ENCODE results near the gene MGRN1. TPM values are rescaled to one million over a fixed set of nuclear protein-coding genes. Genes with fewer than 3 reads are reported as not detected.

MGRN1 gene
- total and polyA plus RNA-seq, 3 experiments from 2014 or later = 6.4 to 69.7 (median 67.3) TPM

DNA sequence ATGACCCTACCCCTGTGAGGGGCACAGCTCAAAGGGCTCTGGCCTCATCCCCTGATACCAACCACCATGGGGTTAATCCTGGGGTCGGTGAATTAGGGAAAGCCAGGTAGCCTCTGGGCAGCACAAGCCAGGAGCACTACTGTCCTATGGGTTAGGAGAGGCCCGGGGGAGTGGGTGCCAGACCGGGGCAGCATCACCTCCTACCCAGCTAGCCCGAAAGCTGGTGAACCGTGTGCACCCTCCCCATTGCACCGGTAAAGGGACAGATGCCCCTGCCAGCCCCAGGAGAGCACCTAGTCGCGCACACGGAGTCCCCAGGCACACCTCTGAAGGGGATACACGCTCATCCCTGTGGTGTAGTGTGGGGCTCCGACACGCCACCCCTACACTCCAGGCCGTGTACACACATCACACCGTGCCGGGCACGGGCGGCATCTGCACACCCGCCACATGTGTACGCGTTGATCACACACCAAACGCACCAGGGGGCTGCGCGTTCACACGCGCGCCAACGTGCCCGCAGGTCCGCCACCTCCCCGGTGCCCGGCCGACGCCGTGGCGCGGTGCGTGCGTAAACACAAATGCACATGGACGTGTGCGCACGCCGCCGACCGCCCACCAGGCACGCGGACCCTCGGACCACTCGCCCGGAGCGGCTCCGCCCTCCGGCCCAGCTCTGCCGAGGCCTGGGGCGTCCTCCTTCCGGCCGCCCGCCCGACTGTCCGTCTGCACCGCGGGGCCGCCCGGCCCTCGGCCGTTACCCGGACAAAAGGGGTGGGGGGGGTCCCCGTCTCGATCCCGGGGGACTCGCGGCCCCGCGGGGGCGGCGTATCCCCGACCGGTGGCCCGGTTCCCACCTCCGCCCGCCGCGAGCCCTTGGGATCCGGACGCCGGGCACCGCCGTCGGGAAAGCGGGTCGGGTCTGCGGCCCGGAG, 10.7 kb upstream of the MGRN1 start:
- Histone ChIP-seq H3K27me3 (ENCODE audit: insufficient read depth, low read length, poor library complexity, severe bottlenecking) (no peaks in the 10 kb centered on the region), H3K9me3 (ENCODE audit: low read length) (no peaks in the 10 kb centered on the region), H3K27ac (ENCODE audit: low read depth, low read length) (peak overlapping the region; percentile 78), H3K36me3 (ENCODE audit: insufficient read depth, low read length) (no peaks in the 10 kb centered on the region), H3K4me3 (ENCODE audit: low read length) (peak overlapping the region; percentile 64), H3K4me1 (ENCODE audit: insufficient read depth, low read length) (peaks cover 38% of the 10 kb centered on the region)
- H3K36me3 Mint-ChIP-seq = peaks cover 0 to 8% (median 0%) of the 10 kb centered on the region in 3 donors
- POLR2A ChIA-PET = interaction anchor here (1.5 kb wide), 1 partner anchor 10 kb away, joined by 3 read pairs; no protein-coding TSS in a partner anchor
- H3K9me3 Mint-ChIP-seq = no peaks in the 10 kb centered on the region
- H3K27ac Mint-ChIP-seq = peak overlapping the region in 3 of 8 donors; percentile 52 to 73 (median 56)
- peak in 2 of 5 donors; percentile 13 to 34 for DNase-seq
- no peaks in the 10 kb centered on the region for H3K27me3 Mint-ChIP-seq
- CTCF ChIA-PET = interaction anchor here (0.9 to 3.0 kb wide), 2 partner anchors 10 to 28 kb away, joined by 3 to 21 read pairs; partner anchors contain the start of gene MGRN1
- peaks cover 20 to 54% (median 30%) of the 10 kb centered on the region in 3 donors for H3K4me1 Mint-ChIP-seq
- peak overlapping the region; percentile 80 to 89 (median 82) for H3K4me3 Mint-ChIP-seq

- no peaks in the 10 kb centered on the region for H3K36me3 ChIP-seq (ENCODE audit: insufficient read depth, low read length)
- H3K4me3 ChIP-seq (ENCODE audit: low read length) = peak within 1 kb of the TSS; percentile 71
- H3K4me1 Mint-ChIP-seq = peaks cover 20 to 54% (median 30%) of the 10 kb centered on the region in 3 donors
- CTCF ChIA-PET = interaction anchor here (3.0 kb wide), 1 partner anchor 9 kb away, joined by 21 read pairs; the partner anchor contains the start of gene MGRN1
- H3K36me3 Mint-ChIP-seq = peaks cover 0 to 5% (median 0%) of the 10 kb centered on the region in 3 donors
- H3K27ac Mint-ChIP-seq = peak within 1 kb of the TSS; percentile 85 to 99 (median 98)
- POLR2A ChIA-PET = interaction anchor here (1.5 to 2.5 kb wide), 2 partner anchors 9 to 10 kb away, joined by 3 to 18 read pairs; partner anchors contain the start of gene MGRN1
- H3K4me3 Mint-ChIP-seq = peak within 1 kb of the TSS; percentile 88 to 99 (median 95)
- peaks cover 38% of the 10 kb centered on the region for H3K4me1 ChIP-seq (ENCODE audit: insufficient read depth, low read length)
- H3K27me3 ChIP-seq (ENCODE audit: insufficient read depth, low read length, poor library complexity, severe bottlenecking) = no peaks in the 10 kb centered on the region
- H3K9me3 ChIP-seq (ENCODE audit: low read length) = no peaks in the 10 kb centered on the region
- H3K27me3 Mint-ChIP-seq = no peaks in the 10 kb centered on the region
- peak; percentile 67 to 84 (median 72) for DNase-seq
- H3K9me3 Mint-ChIP-seq = no peaks in the 10 kb centered on the region
- peak within 1 kb of the TSS; percentile 78 for H3K27ac ChIP-seq (ENCODE audit: low read depth, low read length)
These were observed 9.8 kb upstream of the MGRN1 start, which contains the start of gene UBALD1 for GRCh38 chr16:4614571-4615383. Gene UBALD1 (minus strand): TSS chr16:4614888. CDS start chr16:4614797, 91 bp downstream.

GRCh38 chr16:4615384-4616046, 9.1 kb upstream of the MGRN1 start:
- Histone ChIP-seq H3K9me3 (ENCODE audit: low read length) (no peaks in the 10 kb centered on the region), H3K27me3 (ENCODE audit: insufficient read depth, low read length, poor library complexity, severe bottlenecking) (no peaks in the 10 kb centered on the region), H3K4me3 (ENCODE audit: low read length) (peak overlapping the region; percentile 71), H3K4me1 (ENCODE audit: insufficient read depth, low read length) (peaks cover 38% of the 10 kb centered on the region), H3K36me3 (ENCODE audit: insufficient read depth, low read length) (no peaks in the 10 kb centered on the region), H3K27ac (ENCODE audit: low read depth, low read length) (peak overlapping the region; percentile 78)
- Mint-ChIP-seq H3K9me3 (no peaks in the 10 kb centered on the region), H3K27ac (peak overlapping the region; percentile 85 to 99 (median 98)), H3K4me3 (peak overlapping the region; percentile 88 to 97 (median 95)), H3K4me1 (peaks cover 20 to 54% (median 30%) of the 10 kb centered on the region in 3 donors), H3K27me3 (no peaks in the 10 kb centered on the region), H3K36me3 (peaks cover 0 to 5% (median 0%) of the 10 kb centered on the region in 3 donors)
- ChIA-PET CTCF (interaction anchor here (0.9 to 3.0 kb wide), 3 partner anchors 8 to 141 kb away, joined by 3 to 21 read pairs (median 3); partner anchors contain the start of genes MGRN1 and NMRAL1), POLR2A (interaction anchor here (0.5 to 2.5 kb wide), 10 partner anchors 9 to 263 kb away, joined by 3 to 18 read pairs (median 4); partner anchors contain the start of genes ANKS3, DNAAF8, HMOX2 and MGRN1)
- DNase-seq = peak in 1 of 5 donors; percentile 56

DNA sequence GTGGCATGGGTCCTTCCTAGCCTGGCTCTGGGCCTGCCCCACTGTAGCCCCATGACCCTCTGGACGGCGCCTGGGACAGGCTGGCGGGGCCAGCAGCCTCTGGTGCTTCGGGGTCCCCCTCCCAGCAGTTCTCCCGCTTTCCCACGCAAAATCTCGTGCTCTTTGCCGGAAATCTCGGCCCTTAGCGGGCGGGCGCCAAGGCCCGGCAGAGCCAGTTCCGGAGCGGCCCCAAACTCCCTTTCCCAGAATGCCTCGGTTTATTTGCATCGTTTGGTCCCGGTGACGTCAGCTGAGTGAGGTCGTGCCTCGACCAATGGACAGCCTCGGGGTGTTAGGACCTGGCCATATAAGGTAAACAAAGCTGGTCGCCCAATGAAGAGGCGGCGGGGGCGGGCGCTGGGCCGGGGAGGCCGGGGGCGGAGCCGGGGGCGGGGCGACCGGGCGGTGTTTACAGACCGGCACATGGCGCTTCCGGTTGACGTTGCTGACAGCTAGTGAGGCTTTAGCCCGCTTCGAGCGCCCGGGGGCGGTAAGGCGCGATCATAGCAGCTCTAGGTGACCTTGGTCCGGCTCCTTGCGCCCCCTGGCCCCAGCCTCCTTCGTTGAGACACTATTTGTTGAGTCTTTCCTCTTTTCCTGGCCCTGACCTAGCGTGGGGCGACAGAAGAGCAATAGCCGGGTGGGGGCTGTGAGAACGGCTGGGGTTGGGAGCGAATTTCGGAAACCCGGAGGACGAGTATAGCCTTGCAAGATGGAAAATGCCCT, 8.4 kb upstream of the MGRN1 start:
- Mint-ChIP-seq H3K27me3 (no peaks in the 10 kb centered on the region), H3K36me3 (peaks cover 0 to 5% (median 0%) of the 10 kb centered on the region in 3 donors), H3K4me1 (peaks cover 20 to 49% (median 30%) of the 10 kb centered on the region in 3 donors), H3K9me3 (no peaks in the 10 kb centered on the region), H3K27ac (peak overlapping the region; percentile 85 to 99 (median 98)), H3K4me3 (peak overlapping the region; percentile 88 to 97 (median 95))
- Histone ChIP-seq H3K27me3 (ENCODE audit: insufficient read depth, low read length, poor library complexity, severe bottlenecking) (no peaks in the 10 kb centered on the region), H3K4me3 (ENCODE audit: low read length) (peak overlapping the region; percentile 77), H3K9me3 (ENCODE audit: low read length) (no peaks in the 10 kb centered on the region), H3K4me1 (ENCODE audit: insufficient read depth, low read length) (peaks cover 38% of the 10 kb centered on the region), H3K27ac (ENCODE audit: low read depth, low read length) (peak overlapping the region; percentile 96), H3K36me3 (ENCODE audit: insufficient read depth, low read length) (no peaks in the 10 kb centered on the region)
- POLR2A ChIA-PET = interaction anchor here (0.6 to 2.5 kb wide), 11 partner anchors 8 to 419 kb away, joined by 3 to 18 read pairs (median 4); partner anchors contain the start of genes ANKS3, DNAAF8, HMOX2 and MGRN1
- DNase-seq = peak; percentile 98 to 100 (median 98)
- CTCF ChIA-PET = interaction anchor here (0.8 to 3.0 kb wide), 10 partner anchors 8 to 418 kb away, joined by 3 to 21 read pairs (median 3); partner anchors contain the start of genes DNAAF8, MGRN1, NAGPA and NMRAL1

- Histone ChIP-seq H3K4me3 (ENCODE audit: low read length) (no peak overlapping the region), H3K9me3 (ENCODE audit: low read length) (no peaks in the 10 kb centered on the region), H3K36me3 (ENCODE audit: insufficient read depth, low read length) (no peaks in the 10 kb centered on the region), H3K27me3 (ENCODE audit: insufficient read depth, low read length, poor library complexity, severe bottlenecking) (no peaks in the 10 kb centered on the region), H3K27ac (ENCODE audit: low read depth, low read length) (peak overlapping the region; percentile 27), H3K4me1 (ENCODE audit: insufficient read depth, low read length) (peaks cover 33% of the 10 kb centered on the region)
- peak overlapping the region in 5 of 8 donors; percentile 23 to 75 (median 40) for H3K27ac Mint-ChIP-seq
- H3K27me3 Mint-ChIP-seq = no peaks in the 10 kb centered on the region
- ChIA-PET CTCF (interaction anchor here (1.0 to 2.0 kb wide), 2 partner anchors 32 to 110 kb away, joined by 3 to 8 read pairs; no protein-coding TSS in a partner anchor), POLR2A (no interaction called here)
- H3K36me3 Mint-ChIP-seq = peaks cover 0 to 5% (median 0%) of the 10 kb centered on the region in 3 donors
- peaks cover 24 to 39% (median 24%) of the 10 kb centered on the region in 3 donors for H3K4me1 Mint-ChIP-seq
- no peak for DNase-seq
- no peaks in the 10 kb centered on the region for H3K9me3 Mint-ChIP-seq
- peak overlapping the region in 5 of 7 donors; percentile 16 to 59 (median 41) for H3K4me3 Mint-ChIP-seq
These were observed 6.7 kb upstream of the MGRN1 start for GRCh38 chr16:4617880-4618279.

DNA sequence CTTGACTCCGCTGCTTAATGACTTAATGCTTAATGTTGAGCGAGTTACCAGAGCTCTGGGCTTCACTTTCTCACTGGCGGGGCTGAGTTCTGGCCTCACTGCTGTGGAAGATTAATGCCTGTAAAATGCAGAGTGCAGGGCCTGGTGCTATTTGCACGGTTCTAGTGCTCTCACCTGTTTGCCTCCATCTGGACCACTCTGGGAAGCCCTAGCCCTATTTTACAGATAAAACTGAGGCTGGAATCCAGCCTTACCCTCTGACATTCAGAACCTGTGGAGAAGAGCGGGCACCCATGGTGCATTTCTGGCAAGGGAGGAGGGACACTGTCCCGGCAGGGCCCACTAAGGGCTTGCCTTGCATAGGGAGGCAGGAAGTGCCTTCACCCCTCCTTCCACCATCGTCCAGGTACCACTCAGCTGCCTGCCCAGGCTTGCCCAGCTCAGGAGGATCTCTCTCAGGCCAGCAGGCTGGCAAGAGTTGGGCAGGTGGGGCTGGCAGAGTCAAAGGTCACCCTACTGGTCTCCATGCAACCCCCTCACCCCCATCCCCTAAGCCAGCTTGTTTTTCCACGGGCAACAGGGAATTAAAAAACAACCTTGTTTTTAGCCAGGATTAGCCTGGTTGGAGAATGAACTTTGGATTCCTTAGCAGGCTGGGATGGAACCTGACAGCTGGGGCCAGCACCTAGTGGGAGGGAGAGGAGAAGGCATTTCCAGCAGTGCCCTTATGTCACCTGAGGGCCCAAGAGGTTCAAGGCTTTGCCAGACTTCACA, 5.8 kb upstream of the MGRN1 start:
- Histone ChIP-seq H3K4me3 (ENCODE audit: low read length) (no peak overlapping the region), H3K27ac (ENCODE audit: low read depth, low read length) (no peak overlapping the region), H3K9me3 (ENCODE audit: low read length) (no peaks in the 10 kb centered on the region), H3K27me3 (ENCODE audit: insufficient read depth, low read length, poor library complexity, severe bottlenecking) (no peaks in the 10 kb centered on the region), H3K4me1 (ENCODE audit: insufficient read depth, low read length) (peaks cover 27% of the 10 kb centered on the region), H3K36me3 (ENCODE audit: insufficient read depth, low read length) (no peaks in the 10 kb centered on the region)
- H3K4me3 Mint-ChIP-seq = peak overlapping the region in 3 of 7 donors; percentile 13 to 32 (median 16)
- POLR2A ChIA-PET = interaction anchor here (0.5 kb wide), 1 partner anchor 13 kb away, joined by 9 read pairs; no protein-coding TSS in a partner anchor
- H3K27me3 Mint-ChIP-seq = no peaks in the 10 kb centered on the region
- peak overlapping the region in 1 of 8 donors; percentile 23 for H3K27ac Mint-ChIP-seq
- H3K4me1 Mint-ChIP-seq = peaks cover 19 to 35% (median 20%) of the 10 kb centered on the region in 3 donors
- CTCF ChIA-PET = no interaction called here
- peaks cover 0 to 5% (median 0%) of the 10 kb centered on the region in 3 donors for H3K36me3 Mint-ChIP-seq
- H3K9me3 Mint-ChIP-seq = no peaks in the 10 kb centered on the region
- DNase-seq = no peak
